ENCODE measurements around the gene GRK7.

- TF ChIP-seq CTCF (IDR thresholded peaks at IDR 0.05; ENCODE audit: insufficient read depth, low read length, poor library complexity, severe bottlenecking) (no peak), EZH2phosphoT487 (conservative IDR thresholded peaks at IDR 0.05; ENCODE audit: low read length) (no peak)
These were observed 45.4 kb downstream of the GRK7 start for GRCh38 chr3:141808586-141808985.

Measured in SU-DHL-6 (cell line).